ENCODE data around the gene ARHGEF33.

GRCh38 chr2:38937548-38937947 is 47.9 kb downstream of the ARHGEF33 start:
- TF ChIP-seq, protein P1, sequence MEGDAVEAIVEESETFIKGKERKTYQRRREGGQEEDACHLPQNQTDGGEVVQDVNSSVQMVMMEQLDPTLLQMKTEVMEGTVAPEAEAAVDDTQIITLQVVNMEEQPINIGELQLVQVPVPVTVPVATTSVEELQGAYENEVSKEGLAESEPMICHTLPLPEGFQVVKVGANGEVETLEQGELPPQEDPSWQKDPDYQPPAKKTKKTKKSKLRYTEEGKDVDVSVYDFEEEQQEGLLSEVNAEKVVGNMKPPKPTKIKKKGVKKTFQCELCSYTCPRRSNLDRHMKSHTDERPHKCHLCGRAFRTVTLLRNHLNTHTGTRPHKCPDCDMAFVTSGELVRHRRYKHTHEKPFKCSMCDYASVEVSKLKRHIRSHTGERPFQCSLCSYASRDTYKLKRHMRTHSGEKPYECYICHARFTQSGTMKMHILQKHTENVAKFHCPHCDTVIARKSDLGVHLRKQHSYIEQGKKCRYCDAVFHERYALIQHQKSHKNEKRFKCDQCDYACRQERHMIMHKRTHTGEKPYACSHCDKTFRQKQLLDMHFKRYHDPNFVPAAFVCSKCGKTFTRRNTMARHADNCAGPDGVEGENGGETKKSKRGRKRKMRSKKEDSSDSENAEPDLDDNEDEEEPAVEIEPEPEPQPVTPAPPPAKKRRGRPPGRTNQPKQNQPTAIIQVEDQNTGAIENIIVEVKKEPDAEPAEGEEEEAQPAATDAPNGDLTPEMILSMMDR (IDR thresholded peaks at IDR 0.05; ENCODE audit: low read depth, low read length), result no peak
- no peak for TF ChIP-seq EZH2phosphoT487 (IDR thresholded peaks at IDR 0.05; ENCODE audit: low read depth)

Data from OCI-LY3 (cell line).